B cell (primary cell): ENCODE results near the gene RASGRP4. TPM values are rescaled to one million over a fixed set of nuclear protein-coding genes. Genes with fewer than 3 reads are reported as not detected.

Experiments used
- ATAC-seq: fragments of 200-7000 bp; cut with Tn5 transposase; one replicate; pipeline ENCODE4 v1.10.0; 2021; ENCODE audit warnings: low read depth, mild to moderate bottlenecking, moderate number of reproducible peaks, moderate library complexity
- CTCF ChIA-PET: fragments of 350-600 bp; sonication (Branson Sonifier 250); formaldehyde crosslinking; loops from one replicate; lab custom pipeline; 2021; ENCODE audit warnings: antibody characterized with exemption, inconsistent platforms; lab: Charles Lee
- POLR2A ChIA-PET: fragments of 350-600 bp; sonication (Branson Sonifier 250); formaldehyde crosslinking; loops from one replicate; lab custom pipeline; 2021; ENCODE audit warnings: antibody characterized with exemption; lab: Charles Lee
- DNase-seq: peaks from one replicate; pipeline ENCODE4 v3.0.0; 2013
- H2AFZ ChIP-seq: 2 replicates; pipeline ENCODE4 v1.6.1; 2012; ENCODE audit warnings: mild to moderate bottlenecking, low read depth, low read length; ENCODE audit not compliant: insufficient read depth, poor library complexity, severe bottlenecking
- H3K27ac ChIP-seq, 2 donors: 1 replicate in 1 of 2; 2 replicates in 1 of 2; pipeline ENCODE4 v1.5.1; 2012 to 2013; ENCODE audit warnings: low read length in 2 of 2, mild to moderate bottlenecking in 2 of 2, moderate library complexity in 1 of 2
- H3K27me3 ChIP-seq, 4 experiments: fragments of 200-600 bp in 1 of 4; sonication (generic) in 1 of 4; replicated peaks in 1 of 4; 1 replicate in 2 of 4; 2 replicates in 2 of 4; pipeline versions ENCODE4 v1.6.1 to v1.7.0; 2013 to 2016; ENCODE audit warnings: low read length in 3 of 4, mild to moderate bottlenecking in 2 of 4, mixed read lengths in 1 of 4, moderate library complexity in 1 of 4; ENCODE audit not compliant: insufficient read depth in 4 of 4, control insufficient read depth in 3 of 4; ENCODE audit errors: control extremely low read depth in 1 of 4
- H3K36me3 ChIP-seq, 2 experiments: replicated peaks in 1 of 2; 1 replicate in 1 of 2; 2 replicates in 1 of 2; pipeline versions ENCODE4 v1.6.1 to v1.7.1; 2013; ENCODE audit warnings: low read length in 1 of 2; ENCODE audit not compliant: insufficient read depth in 2 of 2, control insufficient read depth in 1 of 2; ENCODE audit errors: control extremely low read depth in 1 of 2, extremely low read depth in 1 of 2
- H3K4me1 ChIP-seq, 2 donors: fragments of 200-600 bp in 1 of 2; sonication (generic) in 1 of 2; 1 replicate in 1 of 2; 2 replicates in 1 of 2; pipeline versions ENCODE4 v1.5.1 to v1.6.1; 2013 to 2017; ENCODE audit warnings: low read length in 2 of 2; ENCODE audit not compliant: control insufficient read depth in 2 of 2, insufficient read depth in 2 of 2
- H3K4me2 ChIP-seq: replicated peaks from 2 replicates; pipeline ENCODE3; 2012; ENCODE audit warnings: mild to moderate bottlenecking, low read depth, low read length; ENCODE audit not compliant: poor library complexity, severe bottlenecking
- H3K4me3 ChIP-seq, 5 experiments: fragments of 200-600 bp in 1 of 5; sonication (generic) in 1 of 5; 1 replicate in 3 of 5; 2 replicates in 2 of 5; pipeline versions ENCODE4 v1.5.1 to v1.7.0; 2011 to 2016; ENCODE audit warnings: low read length in 4 of 5, mild to moderate bottlenecking in 4 of 5, low read depth in 2 of 5, control low read depth in 1 of 5, moderate library complexity in 1 of 5; ENCODE audit not compliant: insufficient read depth in 1 of 5; ENCODE audit errors: control extremely low read depth in 1 of 5, extremely low read depth in 1 of 5
- H3K79me2 ChIP-seq: fragments of 200-600 bp; sonication (generic); one replicate; pipeline ENCODE4 v1.6.0; 2016; ENCODE audit warnings: low read length; ENCODE audit not compliant: control insufficient read depth, insufficient read depth
- H3K9ac ChIP-seq: fragments of 200-600 bp; sonication (generic); 2 replicates; pipeline ENCODE4 v1.6.1; 2017; ENCODE audit warnings: mild to moderate bottlenecking, low read length, moderate library complexity
- H3K9me3 ChIP-seq, 3 donors: one replicate each; pipeline versions ENCODE4 v1.6.1 to v1.7.1; 2013; ENCODE audit warnings: low read length in 2 of 3; ENCODE audit not compliant: control insufficient read depth in 2 of 3, insufficient read depth in 1 of 3; ENCODE audit errors: control extremely low read depth in 1 of 3
- H4K20me1 ChIP-seq: 2 replicates; pipeline ENCODE4 v1.6.0; 2012; ENCODE audit warnings: mild to moderate bottlenecking, low read length; ENCODE audit not compliant: insufficient read depth, control insufficient read depth, poor library complexity, severe bottlenecking
- H3K27ac Mint-ChIP-seq: one replicate; pipeline ENCODE4 v1.8.0; 2021; ENCODE audit warnings: mixed read lengths
- H3K27me3 Mint-ChIP-seq: one replicate; pipeline ENCODE4 v1.8.0; 2021; ENCODE audit warnings: mixed read lengths
- H3K4me1 Mint-ChIP-seq: one replicate; pipeline ENCODE4 v1.8.0; 2021; ENCODE audit warnings: mixed read lengths
- H3K4me3 Mint-ChIP-seq: one replicate; pipeline ENCODE4 v1.8.0; 2021; ENCODE audit warnings: mixed read lengths
- H3K9me3 Mint-ChIP-seq: one replicate; pipeline ENCODE4 v1.8.0; 2022; ENCODE audit warnings: mixed read lengths; ENCODE audit not compliant: insufficient read depth
- CTCF ChIP-seq: fragments of 200-600 bp; IDR thresholded peaks from one replicate; pipeline ENCODE4 v1.8.0; 2022; ENCODE audit warnings: antibody characterized with exemption, mild to moderate bottlenecking
- EZH2 ChIP-seq: IDR thresholded peaks from 2 replicates; pipeline ENCODE4 v1.6.1; 2012; ENCODE audit warnings: borderline replicate concordance, low read depth, mild to moderate bottlenecking, moderate library complexity, low read length; ENCODE audit not compliant: insufficient read depth, poor library complexity, severe bottlenecking
- WGBS: methylation state at CpG from one replicate; pipeline ENCODE4 v1.1.5; 2013; ENCODE audit warnings: missing lambda C conversion rate; ENCODE audit not compliant: insufficient coverage; 5-methylcytosine and 5-hydroxymethylcytosine counted together
- intact Hi-C: fragments of 100-400 bp; cut with micrococcal nuclease; formaldehyde crosslinking; loops from one replicate; pipeline ENCODE4 v1.10.0; 2022
- polyA plus RNA-seq: library from polyadenylated mRNA; depleted of rRNA; stranded (reverse); fragments of >200 nt; gene quantifications from 2 replicates; pipeline ENCODE4 v1.2.3, GENCODE V29; 2012
- total RNA-seq, 2 donors: library from RNA; stranded (reverse); fragments of 120-200 nt in 1 of 2; gene quantifications; 1 replicate in 1 of 2; 2 replicates in 1 of 2; pipeline versions ENCODE4 v1.2.3 to v1.2.4, GENCODE V29; 2013 to 2022

RASGRP4 gene
- total and polyA plus RNA-seq, 2 donors (not counting 1 experiment from before 2014, with no cell fraction given): 0.20 to 0.98 TPM

GRCh38 chr19:38377052-38377451 is 49.0 kb downstream of the RASGRP4 start:
- intact Hi-C loops: no loop called here
- Mint-ChIP-seq H3K9me3 (no peaks in the 10 kb centered on the region), H3K4me3 (peak overlapping the region; percentile 82), H3K27me3 (no peaks in the 10 kb centered on the region), H3K27ac (peak overlapping the region; percentile 20), H3K4me1 (peaks cover 26% of the 10 kb centered on the region)
- H3K27me3 ChIP-seq: peaks cover 0 to 9% (median 0%) of the 10 kb centered on the region in 4 experiments
- H3K4me2 ChIP-seq: no peak overlapping the region
- no peak overlapping the region for H3K9ac ChIP-seq
- H3K27ac ChIP-seq: no peak overlapping the region
- ChIA-PET CTCF (interaction anchor here (0.7 to 1.4 kb wide), 2 partner anchors 242 to 479 kb away, joined by 3 to 4 read pairs; partner anchors contain the start of gene EIF3K), POLR2A (interaction anchor here (0.7 to 1.4 kb wide), 2 partner anchors 11 to 148 kb away, joined by 5 to 6 read pairs; partner anchors contain the start of gene GGN)
- H2AFZ ChIP-seq: no peak overlapping the region
- H3K9me3 ChIP-seq: no peaks in the 10 kb centered on the region
- DNase-seq: no peak
- WGBS: 100% methylated on average over 3 of the region's 4 CpGs
- TF ChIP-seq EZH2 (no peak), CTCF (no peak)
- H4K20me1 ChIP-seq: peaks cover 67% of the 10 kb centered on the region
- H3K4me3 ChIP-seq: no peak overlapping the region
- peaks cover 0 to 40% of the 10 kb centered on the region in 2 experiments for H3K36me3 ChIP-seq
- ATAC-seq: no peak
- H3K4me1 ChIP-seq: peaks cover 17 to 26% of the 10 kb centered on the region in 2 donors
- H3K79me2 ChIP-seq: peaks cover 45% of the 10 kb centered on the region

GRCh38 chr19:38376576-38376975 is 49.4 kb downstream of the RASGRP4 start:
- intact Hi-C loops: no loop called here
- DNase-seq (no peak), ATAC-seq (no peak)
- Histone ChIP-seq H3K4me1 (peaks cover 17 to 26% of the 10 kb centered on the region in 2 donors), H3K36me3 (peaks cover 0 to 35% of the 10 kb centered on the region in 2 experiments), H3K27ac (no peak overlapping the region), H4K20me1 (peaks cover 66% of the 10 kb centered on the region), H3K4me3 (no peak overlapping the region), H3K9me3 (no peaks in the 10 kb centered on the region), H3K9ac (no peak overlapping the region), H3K79me2 (peaks cover 45% of the 10 kb centered on the region), H2AFZ (no peak overlapping the region), H3K27me3 (peaks cover 0 to 9% (median 0%) of the 10 kb centered on the region in 4 experiments), H3K4me2 (peak overlapping the region; percentile 85)
- H3K9me3 Mint-ChIP-seq: no peaks in the 10 kb centered on the region
- H3K4me3 Mint-ChIP-seq: peak overlapping the region; percentile 82
- CTCF ChIA-PET: interaction anchor here (0.7 to 1.5 kb wide), 4 partner anchors 26 to 554 kb away, joined by 3 to 5 read pairs (median 4); partner anchors contain the start of genes EIF3K, FAM98C, MRPS12 and SARS2
- WGBS: 96% methylated on average over 3 of the region's 3 CpGs
- POLR2A ChIA-PET: interaction anchor here (0.5 to 1.4 kb wide), 3 partner anchors 9 to 162 kb away, joined by 4 to 11 read pairs (median 5); partner anchors contain the start of gene GGN
- TF ChIP-seq EZH2: no peak
- TF ChIP-seq CTCF: no peak
- H3K27ac Mint-ChIP-seq: peak overlapping the region; percentile 20
- H3K27me3 Mint-ChIP-seq: no peaks in the 10 kb centered on the region
- peaks cover 26% of the 10 kb centered on the region for H3K4me1 Mint-ChIP-seq
